AG09319 (cell line): Measurements from ENCODE around the gene LSM3.
"Not testable (repeated sequence)": the region's sequence is repeated elsewhere in the genome, so short reads cannot be mapped to it uniquely, and the experiment has no call there.

Experiments used
- DNase-seq: peaks from one replicate; pipeline ENCODE4 v3.0.0-alpha.2; 2010; ENCODE audit warnings: low read depth; ENCODE audit errors: extremely low read depth
- CTCF ChIP-seq: IDR thresholded peaks from 2 replicates; pipeline ENCODE4 v1.5.1; 2011; ENCODE audit warnings: low read depth, mild to moderate bottlenecking, inconsistent platforms, low read length, moderate library complexity

Gene LSM3

DNA sequence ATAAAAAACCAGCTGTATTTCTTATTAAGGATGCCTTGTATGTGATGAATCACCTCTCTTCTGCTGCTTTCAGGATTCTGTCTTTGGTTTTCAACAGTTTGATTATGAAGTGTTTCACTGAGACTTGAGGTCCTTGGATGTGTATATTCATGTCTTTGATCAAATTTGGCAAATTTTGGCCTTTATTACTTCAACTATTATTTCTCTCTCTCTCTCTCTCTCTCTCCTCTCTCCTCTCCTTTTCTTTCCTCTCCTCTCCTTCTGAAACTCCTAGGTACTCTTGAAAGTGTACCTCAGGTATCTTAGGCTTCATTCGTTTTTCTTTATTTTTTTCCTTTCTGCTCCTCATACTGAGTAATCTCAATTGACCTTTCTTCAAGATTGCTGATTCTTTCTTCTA is 43.3 kb downstream of the LSM3 start:
- no peak for TF ChIP-seq CTCF
- DNase-seq: no peak

- no peak for TF ChIP-seq CTCF
- DNase-seq: no peak
Observed at GRCh38 chr3:14222457-14222856, 43.8 kb downstream of the LSM3 start.

GRCh38 chr3:14222900-14223594 is 44.4 kb downstream of the LSM3 start:
- TF ChIP-seq CTCF: no peak
- no peak for DNase-seq

GRCh38 chr3:14223595-14223994 is 45.0 kb downstream of the LSM3 start:
- no peak for TF ChIP-seq CTCF
- no peak for DNase-seq

GRCh38 chr3:14224895-14225294 is 46.3 kb downstream of the LSM3 start:
- TF ChIP-seq CTCF: no peak
- DNase-seq: no peak

- TF ChIP-seq CTCF: no peak
- no peak for DNase-seq
Observed at GRCh38 chr3:14225421-14225820, 46.8 kb downstream of the LSM3 start.

GRCh38 chr3:14226351-14226750 is 47.7 kb downstream of the LSM3 start:
- not testable (repeated sequence) for DNase-seq

GRCh38 chr3:14227856-14228255 is 49.2 kb downstream of the LSM3 start:
- TF ChIP-seq CTCF: no peak
- no peak for DNase-seq
